IMR-90 (cell line): ENCODE data around the gene CERS6. TPM values are rescaled to one million over a fixed set of nuclear protein-coding genes. Genes with fewer than 3 reads are reported as not detected.

Experiments
- ATAC-seq: fragments of 200-7000 bp; cut with Tn5 transposase; 2 replicates; pipeline ENCODE4 v1.9.1; 2020; ENCODE audit warnings: low read depth, mild to moderate bottlenecking, moderate library complexity
- BruUV-seq: library from RNA; stranded (reverse); fragments of 400-500 nt; replicated peaks from 2 replicates; lab custom pipeline; 2021; lab: Mats Ljungman, UMichigan
- CTCF ChIA-PET: fragments of 300-600 bp; formaldehyde crosslinking; extraction: SDS; loops from one replicate; lab custom pipeline; 2021; ENCODE audit warnings: antibody characterized with exemption; lab: Yijun Ruan, JAX
- POLR2A ChIA-PET: fragments of 300-600 bp; sonication (Branson Sonifier 250); formaldehyde crosslinking; loops from one replicate; lab custom pipeline; 2022; ENCODE audit warnings: antibody characterized with exemption; ENCODE audit not compliant: unreplicated experiment; lab: Charles Lee
- DNase-seq: peaks from one replicate; pipeline ENCODE4 v3.0.0; 2013
- H2AFZ ChIP-seq: replicated peaks from 2 replicates; pipeline ENCODE3; 2013; ENCODE audit warnings: low read length, mild to moderate bottlenecking; ENCODE audit not compliant: poor library complexity
- H2AK5ac ChIP-seq: 2 replicates; pipeline ENCODE4 v1.6.1; 2013; ENCODE audit warnings: low read depth, low read length, inconsistent platforms
- H2AK9ac ChIP-seq: replicated peaks from 2 replicates; pipeline ENCODE3; 2013; ENCODE audit warnings: mild to moderate bottlenecking, low read depth, low read length, moderate library complexity; ENCODE audit not compliant: poor library complexity
- H2BK120ac ChIP-seq: 2 replicates; pipeline ENCODE4 v1.6.1; 2013; ENCODE audit warnings: low read depth, low read length, inconsistent platforms
- H2BK15ac ChIP-seq: 3 replicates; pipeline ENCODE4 v1.6.1; 2013; ENCODE audit warnings: low read depth, low read length, inconsistent platforms
- H2BK20ac ChIP-seq: 2 replicates; pipeline ENCODE4 v1.6.1; 2013; ENCODE audit warnings: low read depth, mild to moderate bottlenecking, inconsistent platforms, low read length, moderate library complexity
- H2BK5ac ChIP-seq: 2 replicates; pipeline ENCODE4 v1.6.1; 2013; ENCODE audit warnings: mild to moderate bottlenecking, low read depth, low read length, inconsistent platforms; ENCODE audit not compliant: poor library complexity, severe bottlenecking
- H3K14ac ChIP-seq: replicated peaks from 2 replicates; pipeline ENCODE4 v1.6.1; 2013; ENCODE audit warnings: low read depth, low read length, inconsistent platforms
- H3K18ac ChIP-seq: 2 replicates; pipeline ENCODE4 v1.6.1; 2013; ENCODE audit warnings: low read depth, low read length, control low read depth
- H3K23ac ChIP-seq: 2 replicates; pipeline ENCODE4 v1.6.1; 2013; ENCODE audit warnings: low read depth, low read length, inconsistent platforms
- H3K27ac ChIP-seq: 2 replicates; pipeline ENCODE4 v1.5.1; 2013; ENCODE audit warnings: mild to moderate bottlenecking, control low read depth, low read length; ENCODE audit not compliant: insufficient read depth
- H3K27me3 ChIP-seq: 2 replicates; pipeline ENCODE4 v1.6.1; 2013; ENCODE audit warnings: low read length; ENCODE audit not compliant: control insufficient read depth, insufficient read depth
- H3K36me3 ChIP-seq: 2 replicates; pipeline ENCODE4 v1.6.1; 2013; ENCODE audit warnings: low read length, mixed read lengths; ENCODE audit not compliant: control insufficient read depth, insufficient read depth
- H3K4ac ChIP-seq: 2 replicates; pipeline ENCODE4 v1.6.1; 2013; ENCODE audit warnings: low read depth, low read length, inconsistent platforms
- H3K4me1 ChIP-seq: 2 replicates; pipeline ENCODE4 v1.6.1; 2013; ENCODE audit warnings: low read length, mixed read lengths; ENCODE audit not compliant: control insufficient read depth, insufficient read depth
- H3K4me2 ChIP-seq: 2 replicates; pipeline ENCODE4 v1.6.1; 2013; ENCODE audit warnings: low read depth, mild to moderate bottlenecking, control low read depth, low read length, moderate library complexity
- H3K4me3 ChIP-seq: 2 replicates; pipeline ENCODE4 v1.5.1; 2013; ENCODE audit warnings: low read depth, mild to moderate bottlenecking, control low read depth, low read length, moderate library complexity; ENCODE audit not compliant: insufficient read depth
- H3K56ac ChIP-seq: 2 replicates; pipeline ENCODE4 v1.6.1; 2013; ENCODE audit warnings: low read length, inconsistent platforms; ENCODE audit not compliant: insufficient read depth; ENCODE audit errors: extremely low read depth
- H3K79me1 ChIP-seq, 2 experiments: 2 replicates each; pipeline ENCODE4 v1.6.1; 2013; ENCODE audit warnings: low read length in 2 of 2, inconsistent platforms in 1 of 2, low read depth in 1 of 2
- H3K9ac ChIP-seq: 2 replicates; pipeline ENCODE4 v1.6.1; 2013; ENCODE audit warnings: low read depth, low read length, control low read depth
- H3K9me1 ChIP-seq: 2 replicates; pipeline ENCODE4 v1.6.1; 2013; ENCODE audit warnings: low read length, inconsistent platforms; ENCODE audit not compliant: insufficient read depth
- H3K9me3 ChIP-seq: 2 replicates; pipeline ENCODE4 v1.6.1; 2013; ENCODE audit warnings: low read length; ENCODE audit not compliant: control insufficient read depth, insufficient read depth
- H4K20me1 ChIP-seq: 2 replicates; pipeline ENCODE4 v1.6.1; 2013; ENCODE audit warnings: low read length, inconsistent platforms; ENCODE audit not compliant: insufficient read depth
- H4K5ac ChIP-seq: 2 replicates; pipeline ENCODE4 v1.6.1; 2013; ENCODE audit warnings: mild to moderate bottlenecking, low read depth, low read length, control low read depth
- H4K8ac ChIP-seq, 2 experiments: 2 replicates each; pipeline ENCODE4 v1.6.1; 2013; ENCODE audit warnings: low read depth in 2 of 2, low read length in 2 of 2, control low read depth in 1 of 2, inconsistent platforms in 1 of 2
- H4K91ac ChIP-seq: 2 replicates; pipeline ENCODE4 v1.6.1; 2013; ENCODE audit warnings: low read depth, low read length, inconsistent platforms; ENCODE audit not compliant: insufficient read depth
- BHLHE40 ChIP-seq: fragments of 150-350 bp; IDR thresholded peaks from 2 replicates; pipeline ENCODE4 v1.6.1; 2016; ENCODE audit warnings: mild to moderate bottlenecking, low read depth, low read length
- MXI1 ChIP-seq: IDR thresholded peaks from 2 replicates; pipeline ENCODE4 v1.6.1; 2012; ENCODE audit warnings: low read depth, mild to moderate bottlenecking, low read length, moderate library complexity, borderline replicate concordance
- RAD21 ChIP-seq: IDR thresholded peaks from 2 replicates; pipeline ENCODE4 v1.6.1; 2012; ENCODE audit warnings: low read length, improper control_type of control experiment
- WGBS, 2 experiments: methylation state at CpG; one replicate each; pipeline versions ENCODE4 v1.1.5 to v1.1.7; 2013; ENCODE audit warnings: missing lambda C conversion rate in 2 of 2; ENCODE audit not compliant: insufficient read length in 1 of 2; ENCODE audit errors: extremely low coverage in 2 of 2; 5-methylcytosine and 5-hydroxymethylcytosine counted together
- dilution Hi-C: fragments of 300-500 bp; cut with HindIII; formaldehyde crosslinking; loops from one replicate; pipeline ENCODE4 v1.14.3; 2018; ENCODE audit warnings: low sequenced_read_pairs; ENCODE audit not compliant: unreplicated experiment
- in situ Hi-C: fragments of 300-500 bp; cut with MboI; formaldehyde crosslinking; loops from 3 replicates; pipeline ENCODE4 v1.14.3; 2019; ENCODE audit warnings: low sequenced_read_pairs, inconsistent platforms, mixed read lengths
- intact Hi-C: fragments of 100-400 bp; cut with micrococcal nuclease; formaldehyde crosslinking; loops from 2 replicates; pipeline ENCODE4 v1.10.0; 2022
- polyA plus RNA-seq, 3 experiments: library from polyadenylated mRNA; depleted of rRNA; stranded (reverse); fragments of >200 nt; gene quantifications; 2 replicates each; pipeline ENCODE4 v1.2.3, GENCODE V29; 2012; ENCODE audit warnings: low replicate concordance in 1 of 3
- total RNA-seq: library from RNA; depleted of rRNA; stranded (reverse); fragments of >200 nt; gene quantifications from 2 replicates; pipeline ENCODE4 v1.2.3, GENCODE V29; 2012
- TF ChIP-seq, protein P1 (sequence below): fragments of 150-350 bp; IDR thresholded peaks from 2 replicates; pipeline ENCODE4 v1.6.1; 2017; ENCODE audit warnings: mild to moderate bottlenecking, antibody characterized with exemption, low read length, low read depth
- TF ChIP-seq, protein P2 (sequence below): fragments of 150-350 bp; IDR thresholded peaks from 2 replicates; pipeline ENCODE4 v1.6.1; 2016; ENCODE audit warnings: low read depth, mild to moderate bottlenecking, low read length, moderate library complexity, borderline replicate concordance

CERS6 gene
- total and polyA plus RNA-seq, 2 of the 4 experiments (the other 2 are of a cell fraction), result 2.1 to 5.7 TPM

DNA sequence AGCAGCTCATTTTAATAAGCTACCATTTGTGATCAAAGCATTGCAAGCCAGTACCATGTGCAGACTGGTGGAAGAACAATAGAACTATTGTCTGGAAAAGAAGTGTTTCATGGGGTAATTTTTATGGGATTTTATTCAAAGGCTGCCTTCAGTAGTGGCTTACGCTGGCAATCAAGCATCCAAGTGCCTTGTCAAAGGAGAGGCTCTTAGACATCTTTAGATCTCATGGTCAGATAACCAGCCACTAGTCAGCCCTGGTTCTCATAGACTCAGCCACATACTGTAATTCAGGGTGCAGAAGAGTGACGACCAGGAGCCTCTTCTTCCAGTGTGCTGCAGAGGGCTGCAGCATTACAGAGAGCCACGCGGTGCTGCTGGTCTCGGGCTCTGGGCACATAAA is 247.9 kb downstream of the CERS6 start:
- no TSS peak for BruUV-seq
- in situ Hi-C loops, result no loop called here

More for the DNA sequence above, 247.9 kb downstream of the CERS6 start:
- Histone ChIP-seq H4K91ac (no peak overlapping the region), H3K4me1 (0 out of 2 replicates have a peak, but pooled peaks cover 2% of the 10 kb centered on the region), H3K79me1 (no peaks in the 10 kb centered on the region), H4K5ac (no peak overlapping the region), H2BK15ac (no peak overlapping the region), H3K4me2 (no peak overlapping the region), H2BK5ac (no peak overlapping the region), H3K27ac (no peak overlapping the region), H3K9me3 (no peaks in the 10 kb centered on the region), H2AK5ac (no peak overlapping the region), H2BK120ac (no peak overlapping the region), H3K36me3 (no peaks in the 10 kb centered on the region), H3K4me3 (no peak overlapping the region), H2AFZ (no peak overlapping the region), H3K9me1 (no peaks in the 10 kb centered on the region), H3K23ac (no peak overlapping the region), H3K14ac (no peak overlapping the region), H4K8ac (no peak overlapping the region), H3K56ac (no peak overlapping the region), H3K18ac (no peak overlapping the region), H3K27me3 (no peaks in the 10 kb centered on the region), H3K4ac (no peak overlapping the region), H2BK20ac (no peak overlapping the region), H4K20me1 (no peaks in the 10 kb centered on the region), H2AK9ac (no peak overlapping the region), H3K9ac (no peak overlapping the region)
- ATAC-seq (no peak), DNase-seq (no peak)
- dilution Hi-C loops (no loop called here), intact Hi-C loops (loop anchor here (10.0 kb wide), 1 partner anchor 569 kb away; no protein-coding TSS in a partner anchor)
- ChIA-PET CTCF (interaction anchor here (0.6 kb wide), 1 partner anchor 437 kb away, joined by 3 read pairs; no protein-coding TSS in a partner anchor), POLR2A (no interaction called here)
- TF ChIP-seq, protein P1, sequence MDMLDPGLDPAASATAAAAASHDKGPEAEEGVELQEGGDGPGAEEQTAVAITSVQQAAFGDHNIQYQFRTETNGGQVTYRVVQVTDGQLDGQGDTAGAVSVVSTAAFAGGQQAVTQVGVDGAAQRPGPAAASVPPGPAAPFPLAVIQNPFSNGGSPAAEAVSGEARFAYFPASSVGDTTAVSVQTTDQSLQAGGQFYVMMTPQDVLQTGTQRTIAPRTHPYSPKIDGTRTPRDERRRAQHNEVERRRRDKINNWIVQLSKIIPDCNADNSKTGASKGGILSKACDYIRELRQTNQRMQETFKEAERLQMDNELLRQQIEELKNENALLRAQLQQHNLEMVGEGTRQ, result no peak
- TF ChIP-seq RAD21 (no peak), MXI1 (no peak), BHLHE40 (no peak)
- TF ChIP-seq, protein P2, sequence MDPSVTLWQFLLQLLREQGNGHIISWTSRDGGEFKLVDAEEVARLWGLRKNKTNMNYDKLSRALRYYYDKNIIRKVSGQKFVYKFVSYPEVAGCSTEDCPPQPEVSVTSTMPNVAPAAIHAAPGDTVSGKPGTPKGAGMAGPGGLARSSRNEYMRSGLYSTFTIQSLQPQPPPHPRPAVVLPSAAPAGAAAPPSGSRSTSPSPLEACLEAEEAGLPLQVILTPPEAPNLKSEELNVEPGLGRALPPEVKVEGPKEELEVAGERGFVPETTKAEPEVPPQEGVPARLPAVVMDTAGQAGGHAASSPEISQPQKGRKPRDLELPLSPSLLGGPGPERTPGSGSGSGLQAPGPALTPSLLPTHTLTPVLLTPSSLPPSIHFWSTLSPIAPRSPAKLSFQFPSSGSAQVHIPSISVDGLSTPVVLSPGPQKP, result no peak
- no CpG with 5 or more reads among the region's 5 CpGs for WGBS, 2 experiments
